HG02973 (cell line): ENCODE measurements around the gene PLEKHJ1.
"Not testable (repeated sequence)": the region's sequence is repeated elsewhere in the genome, so short reads cannot be mapped to it uniquely, and the experiment has no call there.

ENCODE experiments used
- ATAC-seq: cut with Tn5 transposase; IDR thresholded peaks from one replicate; pipeline ENCODE4 v1.9.1; 2021; ENCODE audit warnings: moderate library complexity; ENCODE audit not compliant: unreplicated experiment

Gene PLEKHJ1

DNA sequence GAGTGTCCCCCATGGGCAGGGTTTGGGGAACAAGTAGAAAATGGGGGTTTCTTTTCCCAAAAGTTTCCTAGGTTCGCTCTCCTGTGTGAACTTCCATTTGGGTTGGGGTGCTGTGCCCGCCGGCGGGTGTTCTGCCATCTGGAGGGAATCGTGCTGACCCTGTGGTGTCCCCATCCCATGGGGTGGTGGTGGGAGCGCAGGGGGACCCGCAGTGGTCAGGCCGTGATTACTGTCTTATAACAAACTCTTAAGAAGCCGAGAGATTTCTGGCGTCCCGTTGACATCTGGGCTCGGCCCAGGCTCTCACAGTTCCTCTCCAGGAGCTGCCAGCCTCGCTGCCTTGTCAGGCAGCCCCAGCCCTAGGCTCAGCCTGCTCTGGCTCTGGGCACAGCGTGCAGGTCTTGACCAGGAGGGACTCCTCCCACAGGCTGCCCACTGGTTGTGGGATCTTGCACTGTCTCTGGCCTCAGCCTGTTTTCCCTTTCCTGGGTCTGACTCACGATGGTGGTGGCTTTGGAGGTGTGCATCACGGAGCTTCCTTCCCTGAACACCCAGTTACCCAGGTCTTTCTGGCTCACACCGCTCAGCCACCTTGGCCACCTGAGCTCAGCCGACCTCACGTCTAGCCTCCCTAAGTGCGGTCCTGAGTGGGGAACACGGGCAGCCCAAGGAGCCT lies 34.5 kb downstream of the PLEKHJ1 start:
- ATAC-seq, result no peak

DNA sequence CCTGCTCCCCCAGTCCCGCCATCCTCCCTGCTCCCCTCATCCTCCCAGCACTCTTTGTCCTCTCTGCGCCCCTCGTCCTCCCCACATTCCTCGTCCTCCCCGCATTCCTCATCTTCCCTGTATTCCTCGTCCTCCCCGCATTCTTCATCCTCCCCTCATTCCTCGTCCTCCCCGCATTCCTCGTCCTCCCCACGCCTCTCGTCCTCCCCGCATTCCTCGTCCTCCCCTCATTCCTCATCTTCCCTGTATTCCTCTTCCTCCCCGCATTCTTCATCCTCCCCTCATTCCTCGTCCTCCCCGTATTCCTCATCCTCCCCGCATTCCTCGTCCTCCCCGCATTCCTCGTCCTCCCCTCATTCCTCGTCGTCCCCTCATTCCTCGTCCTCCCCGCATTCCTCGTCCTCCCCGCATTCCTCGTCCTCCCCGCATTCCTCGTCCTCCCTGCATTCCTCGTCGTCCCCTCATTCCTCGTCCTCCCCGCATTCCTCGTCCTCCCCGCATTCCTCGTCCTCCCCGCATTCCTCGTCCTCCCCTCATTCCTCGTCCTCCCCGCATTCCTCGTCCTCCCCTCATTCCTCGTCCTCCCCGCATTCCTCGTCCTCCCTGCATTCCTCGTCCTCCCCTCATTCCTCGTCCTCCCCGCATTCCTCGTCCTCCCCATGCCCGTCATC lies 35.4 kb downstream of the PLEKHJ1 start:
- ATAC-seq, result not testable (repeated sequence)

DNA sequence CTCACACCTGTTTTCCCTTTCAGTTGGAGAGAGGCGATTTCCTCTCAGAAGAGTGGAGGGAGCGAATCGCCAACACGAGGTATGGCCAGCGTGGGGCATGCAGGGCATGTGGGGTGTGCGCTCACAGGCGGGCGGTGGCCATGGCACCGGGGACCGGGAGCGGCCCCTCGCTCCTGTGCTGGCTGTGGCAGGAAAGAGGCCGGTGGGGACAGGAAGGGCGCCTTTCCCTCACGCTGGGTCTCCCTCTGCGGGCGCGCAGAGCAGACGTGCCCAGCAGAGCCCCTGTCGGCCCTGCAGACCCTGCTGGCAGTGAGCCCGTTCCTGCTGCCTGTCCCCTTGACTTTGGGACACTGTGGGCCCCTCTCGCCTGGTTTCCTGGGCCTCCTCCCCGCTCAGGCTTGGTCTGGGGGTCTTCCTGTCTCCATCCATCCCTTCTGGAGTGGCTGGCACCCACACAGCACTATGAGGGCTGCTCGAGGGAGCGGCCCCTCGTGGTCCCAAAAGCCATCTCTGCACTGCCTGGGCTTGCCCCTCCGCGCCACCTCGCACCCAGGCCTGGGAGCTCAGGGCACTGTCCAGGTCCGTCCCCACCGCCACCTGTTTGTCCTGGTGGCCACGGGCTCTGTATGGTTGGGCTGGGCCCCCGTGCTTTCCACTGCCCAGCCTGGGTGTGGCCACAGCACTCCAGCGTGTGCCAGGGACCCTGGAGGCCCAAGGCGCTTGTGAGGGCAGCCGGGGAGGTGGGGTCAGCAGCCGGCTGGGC lies 36.1 kb downstream of the PLEKHJ1 start:
- no peak for ATAC-seq

DNA sequence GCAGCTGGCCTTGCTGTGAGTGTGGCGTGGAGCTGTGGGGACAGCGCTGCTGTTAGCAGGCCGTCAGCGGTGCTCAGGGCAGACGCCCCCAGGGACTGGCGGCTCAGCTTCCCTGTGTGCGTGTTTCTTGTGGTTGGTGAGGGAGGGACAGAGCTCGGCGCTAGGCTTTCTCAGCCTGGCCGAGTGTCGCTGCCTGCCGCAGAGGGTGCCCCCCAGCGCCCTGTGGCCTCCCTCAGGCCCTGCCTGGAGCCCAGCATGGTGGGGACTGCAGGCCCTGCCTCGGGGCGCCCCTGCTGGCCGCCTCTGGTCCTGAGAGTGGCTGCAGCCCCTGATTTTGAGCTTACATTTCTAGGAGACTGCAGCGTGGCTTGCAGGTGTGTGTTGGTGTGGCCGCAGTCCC lies 36.9 kb downstream of the PLEKHJ1 start:
- no peak for ATAC-seq

DNA sequence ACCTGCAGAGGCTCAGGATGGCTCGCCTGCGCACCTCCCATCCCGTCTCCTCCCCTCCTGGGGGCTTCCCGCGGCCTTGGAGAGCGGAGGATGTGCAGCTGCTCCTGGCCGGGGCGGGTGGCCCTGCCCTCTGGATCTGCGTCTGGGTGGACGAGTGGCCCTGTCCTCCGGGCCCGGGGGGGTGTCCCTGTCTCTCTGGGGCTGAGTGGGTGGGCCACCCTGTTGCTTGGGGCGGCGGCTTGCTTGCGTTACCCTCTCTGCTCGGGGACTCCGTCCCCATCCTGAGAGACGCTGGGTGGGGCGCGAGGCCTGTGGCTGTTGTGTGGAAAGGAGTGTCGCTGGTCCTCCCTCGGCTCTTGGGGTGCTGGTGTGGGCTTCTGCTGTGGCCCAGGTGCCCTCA lies 37.8 kb downstream of the PLEKHJ1 start:
- ATAC-seq, result no peak

DNA sequence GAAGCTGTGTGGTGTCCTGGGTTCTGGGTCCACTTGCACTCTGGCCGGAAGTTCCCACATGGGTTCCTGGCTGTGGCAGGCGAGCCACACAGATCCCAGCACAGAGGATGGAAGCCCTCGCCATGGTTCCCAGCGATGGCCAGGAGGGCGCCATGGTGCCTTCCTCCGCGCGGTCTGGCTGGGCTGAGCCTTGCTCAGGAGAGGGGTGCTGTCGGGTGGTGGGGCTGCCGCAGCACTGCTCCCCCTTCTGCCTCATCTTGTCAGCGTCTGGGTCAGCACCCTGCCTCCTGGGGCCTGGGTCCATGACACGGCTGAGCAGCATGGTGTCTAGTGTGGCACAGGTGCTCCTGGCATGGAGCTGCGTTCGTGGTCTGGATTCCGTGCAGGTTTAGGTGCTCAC lies 38.9 kb downstream of the PLEKHJ1 start:
- no peak for ATAC-seq

DNA sequence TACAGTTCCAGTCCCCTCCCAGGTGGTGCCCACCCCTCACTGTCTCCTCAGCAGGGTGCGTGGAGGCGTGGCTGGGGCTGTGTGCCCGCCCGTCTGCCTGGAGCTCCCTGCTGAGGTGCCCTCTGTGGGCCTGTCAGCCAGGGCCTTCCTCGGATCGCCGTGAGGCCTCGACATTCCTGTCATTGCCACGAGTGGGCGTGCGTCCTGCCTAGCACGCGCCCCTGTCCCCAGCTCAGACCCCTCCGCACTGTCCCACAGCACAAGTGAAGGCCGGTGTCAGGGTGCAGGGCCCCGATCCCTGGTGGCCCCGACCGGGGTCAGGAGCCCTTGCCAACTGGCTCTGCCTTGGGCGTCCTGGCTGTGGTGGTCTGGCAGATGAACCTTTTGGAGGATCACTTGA lies 40.2 kb downstream of the PLEKHJ1 start:
- no peak for ATAC-seq

DNA sequence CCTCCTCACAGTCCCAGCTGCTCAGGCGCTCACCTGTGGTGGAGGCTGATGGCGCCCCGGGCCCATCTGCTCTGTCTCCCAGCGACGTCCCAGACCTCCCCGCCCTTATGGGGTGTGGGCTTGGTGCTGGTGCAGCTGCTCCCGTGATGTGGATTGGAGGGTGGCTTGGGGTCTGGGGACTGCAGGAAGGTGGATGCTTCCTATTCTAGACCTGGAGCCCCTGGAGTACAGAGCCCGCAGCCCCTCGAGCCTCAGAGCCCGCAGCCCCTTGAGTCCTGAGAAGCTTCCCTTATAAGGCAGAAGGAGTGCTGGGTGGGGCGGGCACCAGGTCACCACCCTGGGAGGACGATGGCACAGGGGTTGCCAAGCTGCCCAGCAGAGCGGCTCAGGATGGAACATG lies 40.8 kb downstream of the PLEKHJ1 start:
- ATAC-seq, result no peak

DNA sequence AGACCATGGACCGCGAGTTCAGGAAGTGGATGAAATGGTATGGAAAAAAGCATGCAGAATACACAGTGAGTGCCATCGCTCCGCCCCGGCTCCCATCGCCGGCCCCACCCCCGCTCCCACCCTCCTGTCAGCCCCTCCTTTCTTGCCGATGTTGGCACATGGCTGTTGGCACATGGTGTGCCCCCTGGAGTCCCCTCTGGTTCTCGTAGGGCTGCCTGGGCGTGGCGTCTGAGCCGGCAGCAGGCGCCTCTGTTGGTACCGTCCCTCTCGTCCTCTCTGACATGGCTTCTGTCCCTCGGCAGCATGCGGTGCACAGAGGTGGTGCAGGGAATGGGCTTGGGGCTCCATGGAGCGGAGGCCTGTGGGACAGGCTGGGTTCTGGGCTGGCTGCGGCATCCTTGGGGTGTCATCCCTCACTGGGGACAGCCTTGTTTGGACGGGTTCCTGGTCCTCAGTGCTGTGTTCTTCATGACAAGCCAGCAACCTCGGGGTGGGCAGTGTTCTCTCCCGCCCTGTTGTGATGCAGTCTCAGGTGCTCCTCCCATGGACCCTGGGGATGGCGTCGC lies 41.5 kb downstream of the PLEKHJ1 start:
- ATAC-seq, result no peak

DNA sequence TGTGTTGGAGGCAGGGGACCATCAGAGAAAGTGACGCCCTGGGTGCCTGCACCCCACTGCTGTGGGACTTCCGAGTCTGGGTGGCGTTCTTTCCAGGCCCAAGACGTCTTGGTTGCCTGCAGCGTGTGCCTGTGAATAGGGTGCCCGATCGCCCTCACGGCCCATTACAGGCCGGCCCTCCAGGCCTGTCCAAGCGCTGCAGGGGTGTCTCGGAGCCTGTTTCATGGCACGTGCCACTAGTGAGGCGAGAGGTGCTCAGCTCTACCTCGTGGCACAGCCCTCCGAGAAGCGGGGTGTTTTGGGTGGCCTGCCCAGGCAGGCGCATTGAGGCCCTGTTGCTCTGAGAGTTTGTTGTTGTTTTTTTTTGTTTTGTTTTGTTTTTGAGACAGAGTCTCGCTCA lies 42.3 kb downstream of the PLEKHJ1 start:
- no peak for ATAC-seq

DNA sequence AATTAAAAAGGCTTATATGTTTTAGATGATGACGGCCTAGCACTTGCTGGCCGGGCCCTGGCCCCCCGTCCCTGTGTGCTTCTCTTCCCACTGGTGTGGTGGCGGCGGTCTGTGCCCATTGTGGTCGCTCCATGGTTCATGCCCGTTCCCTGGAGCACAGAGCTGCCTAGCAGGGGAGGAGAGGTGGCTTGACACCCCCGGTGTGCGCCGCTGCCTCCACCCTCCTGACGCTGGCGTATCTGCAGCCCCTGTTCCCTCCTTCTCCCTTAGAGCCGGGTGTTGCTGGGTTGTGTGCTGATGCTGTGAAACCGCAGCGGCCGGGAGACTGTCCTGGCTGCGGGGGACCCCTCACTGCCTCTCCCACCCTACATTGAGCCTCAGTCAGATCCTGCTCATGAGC lies 43.3 kb downstream of the PLEKHJ1 start:
- no peak for ATAC-seq

DNA sequence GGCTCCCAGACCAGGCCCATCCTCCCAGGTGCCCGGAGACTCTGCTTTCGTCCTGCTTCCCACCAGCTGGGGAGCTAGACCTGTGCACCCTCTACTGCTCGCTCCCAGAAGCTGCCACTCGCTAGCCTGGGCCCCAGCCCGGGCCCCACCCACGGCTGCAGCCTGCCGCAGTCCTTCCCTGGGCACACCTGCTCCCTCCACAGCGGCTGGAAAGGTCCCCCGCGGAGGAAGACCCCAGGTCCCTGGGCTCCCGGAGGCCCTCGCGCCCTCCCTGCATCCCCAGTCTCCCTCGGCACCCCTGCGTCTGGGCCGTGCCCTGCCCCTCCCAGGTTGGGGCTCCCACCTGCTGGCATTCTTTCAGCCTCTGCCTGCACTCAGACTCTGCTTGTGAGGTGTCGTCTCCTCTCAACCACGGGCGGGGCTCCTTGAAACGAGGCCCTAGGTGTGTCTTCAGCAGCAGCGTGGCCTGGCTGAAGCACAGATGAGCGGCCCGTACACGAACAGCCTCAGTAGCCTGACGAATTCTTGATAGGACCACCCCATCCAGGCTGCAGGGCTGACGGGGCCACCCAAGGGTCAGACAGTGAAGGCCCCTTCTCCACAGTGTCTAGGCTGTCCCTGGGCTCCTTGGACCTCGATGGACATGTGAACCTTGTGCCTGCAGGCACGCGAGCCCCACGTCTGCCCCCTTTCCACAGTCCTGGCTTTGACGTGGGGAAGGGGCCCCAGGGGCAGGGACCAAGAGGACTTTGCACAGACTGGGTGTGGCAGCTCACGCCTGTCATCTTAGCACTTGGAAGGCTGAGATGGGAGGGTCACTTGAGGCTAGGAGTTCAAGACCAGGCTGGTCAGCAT lies 44.4 kb downstream of the PLEKHJ1 start:
- ATAC-seq, result no peak

DNA sequence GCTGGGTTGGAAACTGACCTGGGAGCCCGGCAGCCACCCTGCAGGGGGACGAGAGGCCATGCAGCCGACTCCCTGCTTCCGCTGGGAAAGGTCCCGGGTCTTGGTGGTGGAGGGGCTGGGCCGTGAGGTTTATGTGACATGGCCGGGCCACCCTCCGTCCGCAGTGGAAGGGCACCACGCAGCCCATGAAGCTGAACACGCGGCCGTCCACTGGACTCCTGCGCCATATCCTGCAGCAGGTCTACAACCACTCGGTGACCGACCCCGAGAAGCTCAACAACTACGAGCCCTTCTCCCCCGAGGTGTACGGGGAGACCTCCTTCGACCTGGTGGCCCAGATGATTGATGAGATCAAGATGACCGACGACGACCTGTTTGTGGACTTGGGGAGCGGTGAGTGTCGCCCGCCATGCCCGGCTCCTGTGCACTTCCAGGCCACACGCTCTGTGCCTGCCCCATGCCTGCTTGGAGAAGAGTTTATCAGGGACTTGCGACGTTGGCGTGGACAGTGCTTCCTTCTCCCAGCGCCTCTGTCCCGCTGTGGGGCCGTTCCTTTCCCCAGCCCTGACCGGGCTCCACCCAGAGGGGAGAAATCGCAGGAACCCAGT lies 45.2 kb downstream of the PLEKHJ1 start:
- no peak for ATAC-seq

DNA sequence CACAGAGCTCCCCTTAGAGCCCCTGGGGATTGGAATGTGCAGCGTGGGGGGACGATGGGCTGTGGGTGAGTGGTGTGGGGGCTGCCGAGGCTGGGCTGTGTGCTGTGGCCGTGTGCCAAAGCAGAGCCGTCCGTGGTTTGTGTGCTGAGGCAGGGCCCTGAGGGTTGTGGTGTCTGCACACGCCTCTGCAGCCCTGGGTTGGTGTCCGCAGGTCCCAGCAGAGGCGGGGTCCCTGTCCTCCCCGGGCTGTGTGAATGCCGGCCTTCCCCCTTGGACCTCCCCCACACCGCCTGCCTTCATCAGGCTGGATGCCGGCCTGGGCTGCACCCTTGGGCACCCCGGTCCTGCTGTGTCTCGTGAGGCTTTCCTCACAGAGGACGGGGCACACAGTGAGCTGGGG lies 46.2 kb downstream of the PLEKHJ1 start:
- no peak for ATAC-seq

DNA sequence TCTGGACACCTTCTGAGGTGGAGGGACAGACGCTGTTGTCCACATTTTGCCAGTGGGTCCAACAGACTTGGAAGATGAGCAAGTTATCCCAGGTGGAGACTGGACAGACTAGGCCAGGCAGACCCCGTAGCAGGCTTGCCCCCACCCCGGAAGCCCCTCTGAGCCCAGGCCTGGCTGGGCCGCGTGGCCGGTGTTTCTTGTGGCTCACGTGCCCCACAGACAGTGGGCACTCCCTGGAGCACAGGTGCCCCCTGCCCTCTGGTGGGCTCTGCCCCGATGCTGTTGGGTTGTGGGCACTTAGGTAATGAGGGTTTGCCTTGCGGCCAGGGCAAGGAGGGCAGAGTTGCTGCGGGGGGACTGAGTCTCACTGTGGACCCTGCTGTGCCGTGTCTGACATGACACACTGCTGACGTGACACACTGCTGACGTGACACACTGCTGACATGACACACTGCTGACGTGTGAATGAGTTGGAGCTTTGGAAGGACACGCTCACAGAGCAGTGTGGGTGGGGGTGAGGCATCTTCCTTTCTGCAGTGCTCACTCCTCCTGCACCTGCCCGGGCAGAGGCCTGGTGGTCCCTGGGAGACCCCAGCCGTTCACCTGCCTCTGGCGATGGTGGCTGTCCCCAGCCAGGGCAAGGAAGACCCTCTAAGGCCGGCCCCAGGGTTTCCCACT lies 47.3 kb downstream of the PLEKHJ1 start:
- ATAC-seq, result no peak

DNA sequence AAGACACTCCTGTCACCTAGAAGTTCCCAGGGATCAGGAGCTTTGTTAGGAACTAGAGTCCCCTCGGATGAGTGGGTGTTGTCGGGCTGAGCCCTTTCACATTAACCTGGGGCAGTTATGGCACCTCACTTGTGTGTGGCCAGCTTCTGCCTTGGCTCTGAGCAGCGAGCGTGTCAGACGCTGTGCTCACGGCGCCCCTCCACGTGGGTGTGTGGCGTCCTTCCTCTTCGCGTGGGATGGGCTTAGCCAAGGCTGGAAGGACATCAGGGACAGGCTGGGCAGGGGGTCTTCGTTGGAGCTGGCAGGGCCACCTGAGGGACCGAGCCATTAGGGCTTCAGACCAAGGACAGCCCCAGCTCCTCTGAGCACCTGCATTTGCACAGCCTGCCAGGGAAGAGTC lies 49.0 kb downstream of the PLEKHJ1 start:
- no peak for ATAC-seq

DNA sequence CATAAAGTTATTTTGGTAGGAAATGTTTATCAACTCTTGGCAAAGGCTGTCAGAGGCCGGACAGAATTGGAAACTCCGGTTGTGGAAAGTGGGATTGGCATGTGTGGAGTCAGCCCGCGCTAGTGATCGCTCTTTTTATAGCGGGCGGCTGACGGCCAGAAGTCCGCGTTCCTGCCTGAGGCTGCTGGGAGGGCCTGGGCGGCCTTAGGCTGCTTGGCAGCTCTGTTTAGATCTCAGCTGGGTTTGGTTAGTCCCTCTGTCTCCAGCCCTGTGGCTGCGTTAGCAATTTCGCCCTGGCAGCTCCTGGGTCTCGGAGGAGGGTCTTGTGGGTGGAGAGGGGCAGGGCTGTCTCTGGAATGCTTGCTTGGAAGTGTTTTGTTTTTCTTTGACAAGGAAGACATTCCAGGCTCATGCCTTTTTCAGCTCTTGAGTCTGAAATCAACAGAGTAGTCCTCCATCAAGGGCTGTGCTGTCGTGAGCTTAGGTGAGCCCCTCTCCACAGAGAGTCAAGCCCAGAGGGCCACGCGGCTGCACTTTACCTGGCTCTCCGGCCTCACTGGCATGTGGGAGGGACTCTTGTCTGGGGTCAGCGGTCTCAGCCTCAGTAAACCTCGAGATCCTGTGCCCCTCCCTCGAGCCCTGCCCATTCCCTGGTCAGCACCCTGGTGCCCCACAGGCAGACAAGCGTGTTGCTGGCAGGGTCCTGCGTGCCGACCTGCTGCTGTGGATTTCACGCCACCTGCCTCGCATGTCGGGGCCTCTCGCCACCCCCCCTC lies 49.9 kb downstream of the PLEKHJ1 start:
- ATAC-seq, result no peak

DNA sequence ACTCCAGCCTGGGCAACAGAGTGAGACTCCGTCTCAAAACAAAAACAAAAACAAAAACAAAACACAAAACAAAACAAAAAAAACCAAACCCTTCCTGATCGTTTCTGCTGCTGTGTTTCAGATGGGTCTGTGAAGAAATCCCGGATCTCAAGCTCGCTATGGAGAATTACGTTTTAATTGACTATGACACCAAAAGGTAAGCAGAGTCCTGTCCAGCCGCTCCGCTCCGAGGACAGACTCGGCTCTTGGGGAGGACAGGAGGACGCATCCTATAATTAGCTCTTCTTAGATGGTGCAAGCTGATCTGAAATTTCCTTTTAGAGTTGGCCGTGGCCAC lies 50.4 kb downstream of the PLEKHJ1 start:
- ATAC-seq, result no peak

DNA sequence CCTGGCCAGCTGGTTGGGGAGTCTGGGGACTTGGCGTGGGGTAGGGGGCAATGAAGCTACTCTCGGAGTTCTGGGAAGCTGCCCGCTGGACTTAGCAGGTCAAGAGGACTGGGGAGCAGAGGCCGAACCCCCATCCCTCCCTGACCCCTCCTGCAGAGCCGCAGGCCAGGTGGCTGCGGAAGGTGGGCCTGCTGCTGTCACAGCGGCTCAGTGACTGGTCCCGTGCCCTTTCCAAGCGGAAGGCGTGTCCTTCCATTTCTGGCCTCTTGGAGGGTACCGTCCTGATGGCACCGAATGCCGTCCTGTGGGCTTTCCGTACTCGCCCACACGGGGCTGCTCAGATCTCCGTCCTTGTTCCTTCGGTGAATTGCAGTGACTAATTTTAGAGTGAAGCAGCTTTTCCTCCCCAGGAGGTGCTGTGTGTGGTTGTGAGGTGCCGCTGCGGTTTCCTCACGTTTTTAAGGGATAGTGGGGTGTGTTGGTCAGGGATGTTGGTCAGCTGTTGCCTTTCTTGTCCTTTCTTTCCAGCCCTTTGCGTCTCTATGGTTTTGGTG lies 51.6 kb downstream of the PLEKHJ1 start:
- no peak for ATAC-seq
